HepG2 (cell line): ENCODE results near the gene AKR1C2. TPM values are rescaled to one million over a fixed set of nuclear protein-coding genes. Genes with fewer than 3 reads are reported as not detected.

Experiments
- ATAC-seq: fragments of 200-7000 bp; cut with Tn5 transposase; 3 replicates; pipeline ENCODE4 v1.9.1; 2020; ENCODE audit warnings: mild to moderate bottlenecking, moderate library complexity
- BruUV-seq: library from RNA; stranded (reverse); fragments of 400-500 nt; replicated peaks from 2 replicates; lab custom pipeline; 2021; lab: Mats Ljungman, UMichigan
- CTCF ChIA-PET: fragments of 300-600 bp; formaldehyde crosslinking; extraction: SDS; loops from one replicate; lab custom pipeline; 2021; ENCODE audit warnings: low total read pairs, inconsistent platforms, low intra/inter-chr PET ratio; lab: Yijun Ruan, JAX
- POLR2A ChIA-PET: fragments of 350-600 bp; sonication (Branson Sonifier 250); formaldehyde crosslinking; loops from one replicate; lab custom pipeline; 2020; ENCODE audit warnings: antibody characterized with exemption, inconsistent platforms; lab: Yijun Ruan, JAX
- DNase-seq: peaks from one replicate; pipeline ENCODE4 v3.0.0-alpha.2; 2015; ENCODE audit warnings: low spot score
- FAIRE-seq: peaks from 3 replicates; lab custom pipeline; 2011; peaks lifted over from hg19 to GRCh38; lab: Jason Lieb, UNC
- H2AFZ ChIP-seq: one replicate; pipeline ENCODE4 v1.6.1; 2011; ENCODE audit warnings: low read length, inconsistent platforms
- H3K27ac ChIP-seq: fragments of 300-600 bp; 3 replicates; pipeline ENCODE4 v1.8.0; 2011; ENCODE audit warnings: mixed run types, mild to moderate bottlenecking, mixed read lengths, low read length, inconsistent platforms; ENCODE audit not compliant: insufficient read depth; ENCODE audit errors: extremely low read length
- H3K27me3 ChIP-seq, 2 experiments: fragments of 200-600 bp in 1 of 2; 2 replicates in 1 of 2; 3 replicates in 1 of 2; pipeline versions ENCODE4 v1.6.0 to v1.8.0; 2011; ENCODE audit warnings: low read length in 2 of 2, mild to moderate bottlenecking in 2 of 2, moderate library complexity in 2 of 2, inconsistent platforms in 1 of 2; ENCODE audit not compliant: insufficient read depth in 2 of 2, control insufficient read depth in 1 of 2
- H3K36me3 ChIP-seq, 2 experiments: fragments of 200-600 bp in 1 of 2; replicated peaks in 1 of 2; 2 replicates in 1 of 2; 3 replicates in 1 of 2; pipeline versions ENCODE4 v1.5.1 to v1.8.0; 2011; ENCODE audit warnings: low read length in 2 of 2, inconsistent platforms in 1 of 2; ENCODE audit not compliant: insufficient read depth in 2 of 2, control insufficient read depth in 1 of 2
- H3K4me1 ChIP-seq: 2 replicates; pipeline ENCODE4 v1.5.1; 2012; ENCODE audit warnings: low read length, inconsistent platforms; ENCODE audit not compliant: insufficient read depth
- H3K4me2 ChIP-seq: 2 replicates; pipeline ENCODE4 v1.6.0; 2011; ENCODE audit warnings: low read depth, low read length, inconsistent platforms
- H3K4me3 ChIP-seq, 3 experiments: fragments of 200-600 bp in 1 of 3; sonication (generic), shearing (Covaris generic) in 1 of 3; replicated peaks in 1 of 3; 2 replicates each; pipeline ENCODE4 v1.5.1; 2011 to 2016; ENCODE audit warnings: low read length in 3 of 3, inconsistent platforms in 2 of 3, low read depth in 2 of 3, mild to moderate bottlenecking in 2 of 3, control low read depth in 1 of 3, mixed read lengths in 1 of 3; ENCODE audit not compliant: insufficient read depth in 1 of 3
- H3K79me2 ChIP-seq: one replicate; pipeline ENCODE4 v1.6.1; 2011; ENCODE audit warnings: low read length, inconsistent platforms; ENCODE audit not compliant: insufficient read depth
- H3K9ac ChIP-seq: 2 replicates; pipeline ENCODE4 v1.6.0; 2011; ENCODE audit warnings: mild to moderate bottlenecking, low read depth, low read length, inconsistent platforms; ENCODE audit not compliant: insufficient read depth
- H3K9me3 ChIP-seq: 2 replicates; pipeline ENCODE4 v1.5.1; 2012; ENCODE audit warnings: mild to moderate bottlenecking, low read length
- H4K20me1 ChIP-seq: 2 replicates; pipeline ENCODE4 v1.6.0; 2011; ENCODE audit warnings: inconsistent platforms, mild to moderate bottlenecking, low read length, moderate library complexity; ENCODE audit not compliant: insufficient read depth
- AGO2 ChIP-seq: fragments of 200-400 bp; formaldehyde crosslinking; optimal IDR thresholded peaks from 2 replicates; pipeline ENCODE3; 2017; ENCODE audit warnings: mild to moderate bottlenecking, low read depth, low read length, moderate library complexity
- FOXK1 ChIP-seq: sonication (generic); formaldehyde crosslinking; IDR thresholded peaks from 2 replicates; pipeline ENCODE4 v1.4.0; 2020; ENCODE audit warnings: low read depth, missing genetic modification reagents, borderline replicate concordance
- GTF3A ChIP-seq: sonication (generic); formaldehyde crosslinking; conservative IDR thresholded peaks from 2 replicates; pipeline ENCODE4 v1.4.0; 2020; ENCODE audit warnings: mild to moderate bottlenecking, missing genetic modification reagents
- IKZF4 ChIP-seq: sonication (generic); formaldehyde crosslinking; IDR thresholded peaks from 2 replicates; pipeline ENCODE4 v1.5.1; 2020; ENCODE audit warnings: borderline replicate concordance, mild to moderate bottlenecking, low read depth, missing genetic modification reagents; ENCODE audit errors: not compliant biosample characterization
- MAZ ChIP-seq, 2 experiments: sonication (generic) in 1 of 2; formaldehyde crosslinking in 1 of 2; IDR thresholded peaks; 2 replicates each; pipeline versions ENCODE4 v1.5.0 to v1.6.1; 2012 to 2020; ENCODE audit warnings: low read depth in 2 of 2, mild to moderate bottlenecking in 2 of 2, borderline replicate concordance in 1 of 2, improper control_type of control experiment in 1 of 2, low read length in 1 of 2, missing genetic modification reagents in 1 of 2, moderate library complexity in 1 of 2
- POLR2G ChIP-seq: fragments of 200-400 bp; formaldehyde crosslinking; IDR thresholded peaks from 2 replicates; pipeline ENCODE4 v1.6.1; 2018; ENCODE audit warnings: mild to moderate bottlenecking, low read depth, low read length, moderate library complexity
- RAD51 ChIP-seq: fragments of 450-650 bp; IDR thresholded peaks from 2 replicates; pipeline ENCODE4 v1.6.1; 2016; ENCODE audit warnings: borderline replicate concordance
- RBM22 ChIP-seq: fragments of 200-400 bp; formaldehyde crosslinking; optimal IDR thresholded peaks from 2 replicates; pipeline ENCODE3; 2017; ENCODE audit warnings: mild to moderate bottlenecking, low read length, moderate library complexity
- STAT5B ChIP-seq: sonication (generic); formaldehyde crosslinking; IDR thresholded peaks from 2 replicates; pipeline ENCODE4 v1.4.0; 2020; ENCODE audit warnings: missing genetic modification reagents
- ZBTB21 ChIP-seq: sonication (generic); formaldehyde crosslinking; IDR thresholded peaks from 2 replicates; pipeline ENCODE4 v1.4.0; 2020; ENCODE audit warnings: missing genetic modification reagents
- ZBTB38 ChIP-seq: sonication (generic); formaldehyde crosslinking; IDR thresholded peaks from 2 replicates; pipeline ENCODE4 v1.5.1; 2020; ENCODE audit warnings: mild to moderate bottlenecking, missing genetic modification reagents
- WGBS: methylation state at CpG from one replicate; pipeline ENCODE4 v1.1.6; 2017; ENCODE audit warnings: low lambda C conversion rate; 5-methylcytosine and 5-hydroxymethylcytosine counted together
- in situ Hi-C: cut with HindIII; loops from 2 replicates; pipeline ENCODE4 v1.10.0; 2017; ENCODE audit warnings: low pct_unique_long_range_greater_than_20kb; ENCODE audit not compliant: extremely low pct_ligation_motif_present
- intact Hi-C: fragments of 100-400 bp; cut with micrococcal nuclease; formaldehyde crosslinking; loops from one replicate; pipeline ENCODE4 v1.10.0; 2022; ENCODE audit not compliant: unreplicated experiment
- polyA plus RNA-seq, 8 experiments: library from polyadenylated mRNA; depleted of rRNA in 3 of 8; stranded (reverse) in 7 of 8; unstranded in 1 of 8; fragments of >200 nt; fragmentation: Illumina TruSeq in 4 of 8; extraction: Trizol in 4 of 8; gene quantifications; 2 replicates each; pipeline versions ENCODE4 v1.2.1 to v1.2.3, GENCODE V29; 2011 to 2016; ENCODE audit warnings: low read depth in 4 of 8, missing spikeins in 1 of 8, mixed read lengths in 1 of 8; ENCODE audit not compliant: insufficient read depth in 1 of 8
- total RNA-seq, 5 experiments: library from RNA; depleted of rRNA; stranded (reverse); fragments of >200 nt; fragmentation: Illumina TruSeq; extraction: Trizol; gene quantifications; 2 replicates each; pipeline ENCODE4 v1.2.3, GENCODE V29; 2016; ENCODE audit warnings: low read depth in 1 of 5

Gene AKR1C2
- total and polyA plus RNA-seq, 2 of the 13 experiments (the other 11 are each of a cell fraction or from before 2014, with no cell fraction given), result 140 to 900 TPM

DNA sequence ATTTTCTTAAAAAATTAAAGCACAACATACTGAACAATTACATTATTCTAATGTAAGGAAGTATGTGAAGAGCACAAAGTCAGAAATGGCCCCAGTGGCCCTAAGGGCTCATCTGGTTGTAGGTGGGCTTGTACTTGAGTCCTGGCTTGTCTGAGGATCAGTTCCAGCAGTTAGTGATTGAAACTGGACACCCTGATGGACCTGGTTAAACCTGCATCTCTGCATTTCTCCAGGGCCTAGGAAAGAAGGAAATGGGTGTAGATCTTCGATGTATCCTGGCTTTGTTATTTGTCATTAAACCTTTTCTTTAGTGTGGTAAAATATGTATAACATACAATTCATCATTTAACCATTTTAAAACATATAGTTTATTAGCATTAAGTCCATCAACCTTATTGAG lies 9.7 kb upstream of the AKR1C2 start:
- no peak overlapping the region for H3K4me3 ChIP-seq
- ATAC-seq (no peak), DNase-seq (no peak), FAIRE-seq (no peak)
- H4K20me1 ChIP-seq, result no peaks in the 10 kb centered on the region
- in situ Hi-C loops (no loop called here), intact Hi-C loops (loop anchor here (10.0 kb wide), 1 partner anchor 271 kb away; no protein-coding TSS in a partner anchor)
- peaks cover 52% of the 10 kb centered on the region for H3K4me1 ChIP-seq
- no peaks in the 10 kb centered on the region for H3K79me2 ChIP-seq
- no peaks in the 10 kb centered on the region for H3K36me3 ChIP-seq
- H3K9ac ChIP-seq, result no peak overlapping the region
- no peak overlapping the region for H3K27ac ChIP-seq
- ChIA-PET CTCF (no interaction called here), POLR2A (no interaction called here)
- H3K9me3 ChIP-seq, result no peaks in the 10 kb centered on the region
- WGBS, result 88% methylated on average over 1 of the region's 1 CpG
- no TSS peak for BruUV-seq
- H2AFZ ChIP-seq, result no peak overlapping the region
- TF ChIP-seq FOXK1 (CRISPR knock-in tag) (no peak), ZBTB21 (CRISPR knock-in tag) (no peak), GTF3A (no peak), AGO2 (no peak), ZBTB38 (CRISPR knock-in tag) (no peak)
- no peaks in the 10 kb centered on the region for H3K27me3 ChIP-seq
- no peak overlapping the region for H3K4me2 ChIP-seq

DNA sequence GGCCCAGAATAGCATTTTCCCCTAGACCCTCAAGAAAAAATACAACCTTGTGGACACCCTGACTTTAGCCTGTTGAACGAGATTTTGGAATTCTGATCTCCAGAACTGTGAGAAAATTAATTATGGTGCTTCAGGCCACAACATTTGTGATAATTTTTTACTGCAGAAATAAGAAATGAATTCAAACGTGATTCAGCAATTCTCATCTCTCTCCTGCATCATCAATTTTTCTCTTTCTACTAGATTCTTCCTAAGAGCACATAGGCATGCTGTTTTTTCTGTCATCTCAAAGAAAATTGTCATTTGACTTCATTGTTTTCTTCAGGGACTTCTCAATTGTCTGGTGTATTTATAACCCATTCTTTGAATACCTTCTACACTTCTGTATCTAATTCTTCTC lies 8.9 kb upstream of the AKR1C2 start:
- intact Hi-C loops (loop anchor here (10.0 kb wide), 1 partner anchor 272 kb away; no protein-coding TSS in a partner anchor), in situ Hi-C loops (no loop called here)
- H3K4me3 ChIP-seq, result no peak overlapping the region
- ATAC-seq, result no peak
- no TSS peak for BruUV-seq
- H3K4me2 ChIP-seq, result no peak overlapping the region
- H3K36me3 ChIP-seq, result no peaks in the 10 kb centered on the region
- H3K9me3 ChIP-seq, result no peaks in the 10 kb centered on the region
- DNase-seq, result no peak
- H3K9ac ChIP-seq, result no peak overlapping the region
- H3K27me3 ChIP-seq, result no peaks in the 10 kb centered on the region
- no peaks in the 10 kb centered on the region for H3K79me2 ChIP-seq
- CTCF ChIA-PET, result no interaction called here
- no peak overlapping the region for H2AFZ ChIP-seq
- no peaks in the 10 kb centered on the region for H4K20me1 ChIP-seq
- H3K4me1 ChIP-seq, result peaks cover 58% of the 10 kb centered on the region
- H3K27ac ChIP-seq, result no peak overlapping the region
- TF ChIP-seq RAD51 (no peak), IKZF4 (CRISPR knock-in tag) (no peak), MAZ (IDR thresholded peaks at IDR 0.05; ENCODE audit: borderline replicate concordance, low read depth, low read length) (no peak), MAZ (CRISPR knock-in tag; IDR thresholded peaks at IDR 0.05; ENCODE audit: low read depth) (no peak), STAT5B (CRISPR knock-in tag) (no peak), POLR2G (no peak), RBM22 (no peak)
- TF ChIP-seq, all 625 proteins: peak for 0
- WGBS, result 67% methylated on average over 2 of the region's 2 CpGs
- no peak for FAIRE-seq
- POLR2A ChIA-PET, result no interaction called here
